Adrenal gland (tissue), 5 donors: ENCODE measurements around the gene EML6.

Source experiments
- POLR2A ChIP-seq, 2 donors: fragments of 450-650 bp; IDR thresholded peaks; one replicate each; pipeline ENCODE4 v1.6.1; 2017; ENCODE audit warnings: antibody characterized with exemption in 2 of 2, mild to moderate bottlenecking in 2 of 2, moderate library complexity in 1 of 2
- TF ChIP-seq, protein P1 (sequence below), 6 experiments: fragments of 450-650 bp in 4 of 6; fragments of 200-600 bp in 2 of 6; sonication (generic) in 1 of 6; IDR thresholded peaks; 1 replicate in 5 of 6; 2 replicates in 1 of 6; pipeline versions ENCODE4 v1.5.1 to v1.8.0; 2016 to 2021; ENCODE audit warnings: antibody characterized with exemption in 6 of 6, mild to moderate bottlenecking in 2 of 6, moderate library complexity in 1 of 6
- donor health status: DM: no; HTN: no; CAD: no.

DNA sequence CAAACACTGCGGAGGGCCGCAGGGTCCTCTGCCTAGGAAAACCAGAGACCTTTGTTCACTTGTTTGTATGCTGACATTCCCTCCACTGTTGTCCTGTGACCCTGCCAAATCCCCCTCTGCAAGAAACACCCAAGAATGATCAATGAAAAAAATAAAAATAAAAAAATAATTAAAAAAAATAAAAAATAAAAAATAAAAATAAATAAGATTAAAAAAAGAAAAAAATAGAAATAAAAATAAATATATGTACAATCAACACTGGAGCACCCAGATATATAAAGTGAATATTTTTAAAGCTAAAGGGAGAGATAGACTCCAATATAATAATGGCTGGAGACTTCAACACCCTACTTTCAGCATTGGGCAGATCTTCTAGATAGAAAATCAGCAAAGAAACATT, 23.8 kb upstream of the EML6 start:
- no peak for TF ChIP-seq POLR2A (IDR thresholded peaks at IDR 0.05)
- TF ChIP-seq, protein P1, sequence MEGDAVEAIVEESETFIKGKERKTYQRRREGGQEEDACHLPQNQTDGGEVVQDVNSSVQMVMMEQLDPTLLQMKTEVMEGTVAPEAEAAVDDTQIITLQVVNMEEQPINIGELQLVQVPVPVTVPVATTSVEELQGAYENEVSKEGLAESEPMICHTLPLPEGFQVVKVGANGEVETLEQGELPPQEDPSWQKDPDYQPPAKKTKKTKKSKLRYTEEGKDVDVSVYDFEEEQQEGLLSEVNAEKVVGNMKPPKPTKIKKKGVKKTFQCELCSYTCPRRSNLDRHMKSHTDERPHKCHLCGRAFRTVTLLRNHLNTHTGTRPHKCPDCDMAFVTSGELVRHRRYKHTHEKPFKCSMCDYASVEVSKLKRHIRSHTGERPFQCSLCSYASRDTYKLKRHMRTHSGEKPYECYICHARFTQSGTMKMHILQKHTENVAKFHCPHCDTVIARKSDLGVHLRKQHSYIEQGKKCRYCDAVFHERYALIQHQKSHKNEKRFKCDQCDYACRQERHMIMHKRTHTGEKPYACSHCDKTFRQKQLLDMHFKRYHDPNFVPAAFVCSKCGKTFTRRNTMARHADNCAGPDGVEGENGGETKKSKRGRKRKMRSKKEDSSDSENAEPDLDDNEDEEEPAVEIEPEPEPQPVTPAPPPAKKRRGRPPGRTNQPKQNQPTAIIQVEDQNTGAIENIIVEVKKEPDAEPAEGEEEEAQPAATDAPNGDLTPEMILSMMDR (IDR thresholded peaks at IDR 0.05), result no peak
